ENCODE data around the gene ROR1.

DNA sequence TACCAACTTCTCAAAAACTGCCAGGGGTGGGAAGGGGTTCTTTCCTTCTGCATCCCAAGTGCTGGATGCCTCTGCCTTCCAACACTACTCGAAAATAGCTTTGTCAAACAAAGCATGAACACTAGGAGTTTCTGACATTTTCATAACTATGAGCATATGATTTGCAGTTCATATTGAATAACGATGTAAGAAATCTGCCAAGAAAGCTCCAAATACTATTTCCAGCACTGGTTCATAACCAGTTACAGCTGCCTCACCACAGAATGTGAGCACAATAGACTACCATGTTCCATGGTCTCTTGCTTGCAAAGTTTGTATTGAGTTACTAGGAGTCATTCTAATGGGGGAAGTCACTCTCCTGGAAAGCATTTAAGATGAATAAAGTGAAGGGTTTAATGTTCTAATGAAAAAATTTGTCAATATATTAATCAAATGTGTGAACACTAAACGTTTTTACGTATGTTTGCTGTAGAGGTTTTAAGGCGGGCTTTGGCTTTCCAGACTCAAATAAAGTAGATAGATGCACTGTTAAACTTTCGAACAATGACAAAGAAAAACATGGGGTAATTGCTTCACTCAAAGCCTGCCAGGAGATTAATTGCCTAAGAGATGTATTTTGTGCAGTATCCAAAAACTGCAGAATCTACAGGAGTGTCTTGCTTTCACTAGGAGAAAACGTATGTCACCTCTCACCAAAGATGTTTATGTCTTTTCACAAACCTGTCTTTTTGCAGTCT is 351.1 kb downstream of the ROR1 start:
- TF ChIP-seq CTCF (IDR thresholded peaks at IDR 0.05; ENCODE audit: low read depth, low read length): no peak
- no peak for TF ChIP-seq POLR2A (IDR thresholded peaks at IDR 0.05; ENCODE audit: extremely low read depth, insufficient read length)
- TF ChIP-seq, protein P1, sequence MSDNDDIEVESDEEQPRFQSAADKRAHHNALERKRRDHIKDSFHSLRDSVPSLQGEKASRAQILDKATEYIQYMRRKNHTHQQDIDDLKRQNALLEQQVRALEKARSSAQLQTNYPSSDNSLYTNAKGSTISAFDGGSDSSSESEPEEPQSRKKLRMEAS (IDR thresholded peaks at IDR 0.05; ENCODE audit: low read depth, low read length): no peak
- no peak for TF ChIP-seq MYC (IDR thresholded peaks at IDR 0.05; ENCODE audit: low read depth, low read length)
